Tibial nerve (tissue), 4 donors: Measurements from ENCODE around the gene TWSG1.

Source experiments
- CTCF ChIP-seq, 5 experiments: fragments of 200-600 bp in 3 of 5; fragments of 450-650 bp in 2 of 5; sonication (generic) in 3 of 5; IDR thresholded peaks; one replicate each; pipeline ENCODE4 v1.5.1; 2016 to 2019; ENCODE audit warnings: antibody characterized with exemption in 5 of 5, mild to moderate bottlenecking in 3 of 5, moderate library complexity in 2 of 5
- EP300 ChIP-seq, 2 donors: sonication (generic); formaldehyde crosslinking; IDR thresholded peaks; one replicate each; pipeline ENCODE4 v1.6.1; 2017; ENCODE audit warnings: antibody characterized with exemption in 2 of 2, mild to moderate bottlenecking in 1 of 2
- POLR2A ChIP-seq, 2 donors: fragments of 450-650 bp; IDR thresholded peaks; one replicate each; pipeline ENCODE4 v1.6.1; 2017; ENCODE audit warnings: antibody characterized with exemption in 2 of 2, mild to moderate bottlenecking in 2 of 2, moderate library complexity in 2 of 2

- TF ChIP-seq CTCF (IDR thresholded peaks at IDR 0.05) = no peak
- no peak for TF ChIP-seq POLR2A (IDR thresholded peaks at IDR 0.05)
- no peak for TF ChIP-seq EP300 (IDR thresholded peaks at IDR 0.05)
Measured at GRCh38 chr18:9330419-9330818, 4.2 kb upstream of the TWSG1 start.
